GM18519 (cell line): ENCODE data around the gene KRTAP29-1.

ENCODE experiments used
- ATAC-seq: cut with Tn5 transposase; IDR thresholded peaks from one replicate; pipeline ENCODE4 v1.9.1; 2021; ENCODE audit warnings: mild to moderate bottlenecking, moderate library complexity; ENCODE audit not compliant: unreplicated experiment, low FRiP score

Gene KRTAP29-1

GRCh38 chr17:41329279-41329948 lies 26.8 kb upstream of the KRTAP29-1 start:
- ATAC-seq: no peak

GRCh38 chr17:41328207-41328606 lies 25.6 kb upstream of the KRTAP29-1 start:
- no peak for ATAC-seq

GRCh38 chr17:41327411-41328120 lies 24.9 kb upstream of the KRTAP29-1 start:
- ATAC-seq: no peak

- no peak for ATAC-seq
These were observed 23.8 kb upstream of the KRTAP29-1 start for GRCh38 chr17:41326173-41327145.

GRCh38 chr17:41325611-41326010 lies 23.0 kb upstream of the KRTAP29-1 start:
- no peak for ATAC-seq

GRCh38 chr17:41325126-41325525 lies 22.5 kb upstream of the KRTAP29-1 start:
- no peak for ATAC-seq

GRCh38 chr17:41324180-41325075 lies 21.8 kb upstream of the KRTAP29-1 start:
- ATAC-seq: no peak

- no peak for ATAC-seq
These were observed 20.5 kb upstream of the KRTAP29-1 start for GRCh38 chr17:41322903-41323895.

GRCh38 chr17:41322094-41322902 lies 19.6 kb upstream of the KRTAP29-1 start:
- ATAC-seq: no peak

GRCh38 chr17:41318231-41318630 lies 15.6 kb upstream of the KRTAP29-1 start:
- ATAC-seq: no peak

GRCh38 chr17:41315814-41316445 lies 13.3 kb upstream of the KRTAP29-1 start:
- ATAC-seq: no peak

GRCh38 chr17:41315204-41315794 lies 12.6 kb upstream of the KRTAP29-1 start, which contains the start of gene KRTAP17-1:
KRTAP17-1 (minus strand) TSS chr17:41315710; CDS start chr17:41315650, 60 bp downstream.
- ATAC-seq: no peak

- ATAC-seq: no peak
These were observed 8.5 kb upstream of the KRTAP29-1 start for GRCh38 chr17:41311111-41311510.

- no peak for ATAC-seq
These were observed 6.3 kb upstream of the KRTAP29-1 start, which contains the start of gene KRTAP16-1 for GRCh38 chr17:41308918-41309359. KRTAP16-1 (minus strand) TSS chr17:41309309; CDS start chr17:41309253, 56 bp downstream.

- no peak for ATAC-seq
These were observed 5.7 kb upstream of the KRTAP29-1 start for GRCh38 chr17:41308251-41308917.

- no peak for ATAC-seq
These were observed 5.0 kb upstream of the KRTAP29-1 start for GRCh38 chr17:41307647-41308046.
